Measurements from ENCODE around the gene LRRK2. TPM values are rescaled to one million over a fixed set of nuclear protein-coding genes. Genes with fewer than 3 reads are reported as not detected.

Gene LRRK2
- total RNA-seq, 2 donors from 2014 or later = 6.2 to 6.8 TPM

DNA sequence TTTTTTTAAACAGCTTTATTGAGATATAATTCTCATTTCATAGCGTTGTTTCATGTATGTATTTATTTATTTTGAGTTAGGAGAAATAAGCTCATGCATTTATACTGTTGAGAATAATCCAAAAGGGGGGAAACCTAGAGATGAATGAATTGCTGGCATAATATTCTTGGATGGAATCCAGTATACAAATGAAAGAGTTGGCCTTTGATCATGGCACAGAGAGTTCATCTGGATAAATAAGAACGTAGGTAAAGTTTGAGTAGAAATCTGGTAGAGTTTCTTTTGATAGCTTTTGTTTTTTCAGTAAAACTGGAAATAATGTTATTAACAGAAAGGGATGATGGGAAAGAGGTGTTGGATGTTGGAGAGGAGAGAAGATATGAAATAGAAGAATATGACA lies 166.2 kb downstream of the LRRK2 start:
- Histone ChIP-seq H3K4me3 (no peak overlapping the region), H3K36me3 (no peaks in the 10 kb centered on the region), H3K27me3 (replicated peaks; ENCODE audit: insufficient read depth) (no peaks in the 10 kb centered on the region), H3K9me3 (no peaks in the 10 kb centered on the region), H3K27ac (no peak overlapping the region), H3K4me1 (replicated peaks) (no peaks in the 10 kb centered on the region)
- 24% methylated on average over 2 of the region's 2 CpGs for WGBS
- intact Hi-C loops (cut with DNase I) = no loop called here
- TF ChIP-seq POLR2A (IDR thresholded peaks at IDR 0.05) = no peak
- no peak for TF ChIP-seq POLR2AphosphoS5 (IDR thresholded peaks at IDR 0.05)
- TF ChIP-seq, protein P1, sequence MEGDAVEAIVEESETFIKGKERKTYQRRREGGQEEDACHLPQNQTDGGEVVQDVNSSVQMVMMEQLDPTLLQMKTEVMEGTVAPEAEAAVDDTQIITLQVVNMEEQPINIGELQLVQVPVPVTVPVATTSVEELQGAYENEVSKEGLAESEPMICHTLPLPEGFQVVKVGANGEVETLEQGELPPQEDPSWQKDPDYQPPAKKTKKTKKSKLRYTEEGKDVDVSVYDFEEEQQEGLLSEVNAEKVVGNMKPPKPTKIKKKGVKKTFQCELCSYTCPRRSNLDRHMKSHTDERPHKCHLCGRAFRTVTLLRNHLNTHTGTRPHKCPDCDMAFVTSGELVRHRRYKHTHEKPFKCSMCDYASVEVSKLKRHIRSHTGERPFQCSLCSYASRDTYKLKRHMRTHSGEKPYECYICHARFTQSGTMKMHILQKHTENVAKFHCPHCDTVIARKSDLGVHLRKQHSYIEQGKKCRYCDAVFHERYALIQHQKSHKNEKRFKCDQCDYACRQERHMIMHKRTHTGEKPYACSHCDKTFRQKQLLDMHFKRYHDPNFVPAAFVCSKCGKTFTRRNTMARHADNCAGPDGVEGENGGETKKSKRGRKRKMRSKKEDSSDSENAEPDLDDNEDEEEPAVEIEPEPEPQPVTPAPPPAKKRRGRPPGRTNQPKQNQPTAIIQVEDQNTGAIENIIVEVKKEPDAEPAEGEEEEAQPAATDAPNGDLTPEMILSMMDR (IDR thresholded peaks at IDR 0.05) = no peak
- DNase-seq (ENCODE audit: low spot score) = no peak

DNA sequence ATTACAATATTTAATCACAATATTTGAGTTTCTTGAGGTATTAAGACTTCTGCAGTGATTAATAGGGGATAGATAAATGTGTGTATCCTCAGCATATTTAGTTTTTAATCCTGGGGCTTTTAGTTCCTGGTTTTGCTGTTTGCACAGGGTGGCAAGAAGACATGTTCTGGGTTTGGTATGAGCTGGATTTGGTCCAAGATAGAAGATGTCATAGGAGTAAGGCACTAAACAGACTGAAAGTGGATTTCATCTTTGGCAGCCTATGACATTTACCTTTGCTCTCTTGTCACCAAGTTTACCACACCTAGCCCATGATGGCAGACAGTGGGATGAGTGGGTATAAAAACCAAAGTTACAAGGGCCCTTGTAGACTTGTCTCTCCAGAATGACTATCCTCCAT lies 168.2 kb downstream of the LRRK2 start:
- Histone ChIP-seq H3K9me3 (no peaks in the 10 kb centered on the region), H3K36me3 (no peaks in the 10 kb centered on the region), H3K4me1 (replicated peaks) (no peaks in the 10 kb centered on the region), H3K27ac (no peak overlapping the region), H3K4me3 (no peak overlapping the region), H3K27me3 (replicated peaks; ENCODE audit: insufficient read depth) (no peaks in the 10 kb centered on the region)
- intact Hi-C loops (cut with DNase I) = no loop called here
- no peak for DNase-seq (ENCODE audit: low spot score)
- TF ChIP-seq, protein P1 (IDR thresholded peaks at IDR 0.05) = no peak
- no peak for TF ChIP-seq POLR2AphosphoS5 (IDR thresholded peaks at IDR 0.05)
- no peak for TF ChIP-seq POLR2A (IDR thresholded peaks at IDR 0.05)

DNA sequence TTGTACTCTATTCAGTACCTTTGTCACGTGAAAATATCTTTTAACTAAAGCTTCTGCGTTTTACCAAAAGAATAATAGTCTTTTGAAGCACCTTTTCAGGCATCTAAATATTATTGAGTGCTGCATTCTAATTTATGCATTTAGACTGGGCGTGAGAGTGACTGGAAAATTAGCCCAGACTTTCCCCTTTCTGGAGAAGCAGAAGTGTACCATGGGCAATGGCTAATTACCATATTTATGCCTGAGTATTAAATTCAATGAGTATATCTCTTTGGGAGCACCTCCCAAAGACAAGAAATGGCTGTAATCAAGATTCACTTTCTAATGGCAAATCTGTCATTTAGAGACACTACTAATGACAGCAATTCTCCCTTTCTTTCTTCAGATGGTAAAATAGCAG lies 174.9 kb downstream of the LRRK2 start:
- Histone ChIP-seq H3K27ac (no peak overlapping the region), H3K4me3 (no peak overlapping the region), H3K27me3 (replicated peaks; ENCODE audit: insufficient read depth) (no peaks in the 10 kb centered on the region), H3K4me1 (replicated peaks) (no peaks in the 10 kb centered on the region), H3K36me3 (no peaks in the 10 kb centered on the region), H3K9me3 (no peaks in the 10 kb centered on the region)
- 91% methylated on average over 3 of the region's 3 CpGs for WGBS
- TF ChIP-seq POLR2A (IDR thresholded peaks at IDR 0.05) = no peak
- TF ChIP-seq POLR2AphosphoS5 (IDR thresholded peaks at IDR 0.05) = no peak
- TF ChIP-seq, protein P1 (IDR thresholded peaks at IDR 0.05) = no peak
- DNase-seq (ENCODE audit: low spot score) = no peak
- intact Hi-C loops (cut with DNase I) = no loop called here

DNA sequence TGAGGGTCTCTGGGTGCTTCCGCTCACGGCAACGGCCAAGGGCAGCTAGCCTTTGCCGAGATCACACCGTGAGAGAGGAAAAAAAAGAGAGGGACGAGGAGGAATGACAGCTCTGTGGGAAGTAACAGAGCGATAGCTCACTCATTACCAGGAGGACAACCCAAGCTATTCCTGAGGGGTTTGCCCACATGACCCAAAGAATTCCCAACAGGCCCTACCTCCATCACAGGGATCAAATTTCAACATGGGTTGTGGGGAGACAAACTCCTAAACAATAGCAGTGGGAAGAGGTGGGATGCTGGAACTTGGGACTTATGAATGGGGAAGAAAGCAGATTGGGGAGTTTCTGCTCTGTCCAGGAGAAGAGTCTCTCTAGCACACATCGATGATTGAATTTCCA lies 180.6 kb downstream of the LRRK2 start:
- DNase-seq (ENCODE audit: low spot score) = no peak
- H3K27me3 ChIP-seq (replicated peaks; ENCODE audit: insufficient read depth) = no peaks in the 10 kb centered on the region
- 95% methylated on average over 8 of the region's 8 CpGs for WGBS
- intact Hi-C loops (cut with DNase I) = no loop called here
- H3K27ac ChIP-seq = no peak overlapping the region
- H3K4me3 ChIP-seq = no peak overlapping the region
- H3K4me1 ChIP-seq (replicated peaks) = no peaks in the 10 kb centered on the region
- H3K36me3 ChIP-seq = no peaks in the 10 kb centered on the region
- TF ChIP-seq POLR2AphosphoS5 (IDR thresholded peaks at IDR 0.05) = no peak
- TF ChIP-seq, protein P1 (IDR thresholded peaks at IDR 0.05) = no peak
- no peak for TF ChIP-seq POLR2A (IDR thresholded peaks at IDR 0.05)
- no peaks in the 10 kb centered on the region for H3K9me3 ChIP-seq

Other genes with a start within 250 kb of the LRRK2 start
- gene SLC2A13, start 118.9 kb upstream of the LRRK2 start, total RNA-seq = 10 to 100 TPM in 1 of 2 donors, 1 to 10 TPM in 1; 5.9 to 13.7 TPM

All from prostate gland (tissue), 2 donors.